Measurements from ENCODE around the gene UBE2V1.

DNA sequence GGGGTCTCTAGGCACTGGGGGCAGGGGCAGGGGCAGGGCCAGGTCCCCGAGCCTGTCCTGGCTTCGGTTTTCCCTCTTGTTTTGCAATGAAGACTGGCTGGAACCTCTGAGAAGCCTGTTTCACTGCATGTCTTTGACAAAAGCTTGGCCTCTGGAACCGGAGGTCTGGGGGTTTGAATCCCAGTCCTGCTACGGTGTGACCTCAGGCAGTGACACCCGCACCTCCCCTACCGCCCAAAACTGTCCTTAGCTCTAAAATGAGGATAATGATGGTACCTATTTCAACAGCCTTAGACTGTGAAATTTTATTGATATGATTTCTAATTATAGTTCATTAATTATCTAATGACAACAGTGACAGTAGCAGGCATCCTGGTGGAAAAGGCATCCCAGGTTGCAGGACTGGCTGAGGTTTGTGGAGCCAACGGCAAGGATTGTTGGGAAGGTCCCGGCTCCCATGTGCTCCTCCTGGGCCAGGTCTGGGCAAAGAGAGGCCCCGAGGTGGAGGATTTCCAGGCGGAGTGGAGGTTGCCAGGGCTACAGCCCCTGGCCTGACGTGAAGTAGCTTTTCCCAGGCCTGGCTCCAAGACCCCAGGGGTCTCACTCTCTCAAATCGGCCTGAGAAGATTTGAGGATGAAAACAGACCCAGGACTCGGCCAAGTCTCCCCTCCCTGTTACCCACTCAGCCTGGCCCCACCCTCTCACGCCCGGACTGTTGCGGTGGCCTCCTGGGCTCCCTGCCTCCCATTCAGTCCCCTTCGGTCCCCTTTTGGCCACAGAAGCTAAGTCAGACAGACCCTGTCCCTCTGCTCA is 72.3 kb downstream of the UBE2V1 start:
- TF ChIP-seq EZH2 (IDR thresholded peaks at IDR 0.05; ENCODE audit: low read length, unreplicated experiment) (no peak), EZH2phosphoT487 (IDR thresholded peaks at IDR 0.05; ENCODE audit: borderline replicate concordance, low read length) (no peak)
- TF ChIP-seq, protein P1, sequence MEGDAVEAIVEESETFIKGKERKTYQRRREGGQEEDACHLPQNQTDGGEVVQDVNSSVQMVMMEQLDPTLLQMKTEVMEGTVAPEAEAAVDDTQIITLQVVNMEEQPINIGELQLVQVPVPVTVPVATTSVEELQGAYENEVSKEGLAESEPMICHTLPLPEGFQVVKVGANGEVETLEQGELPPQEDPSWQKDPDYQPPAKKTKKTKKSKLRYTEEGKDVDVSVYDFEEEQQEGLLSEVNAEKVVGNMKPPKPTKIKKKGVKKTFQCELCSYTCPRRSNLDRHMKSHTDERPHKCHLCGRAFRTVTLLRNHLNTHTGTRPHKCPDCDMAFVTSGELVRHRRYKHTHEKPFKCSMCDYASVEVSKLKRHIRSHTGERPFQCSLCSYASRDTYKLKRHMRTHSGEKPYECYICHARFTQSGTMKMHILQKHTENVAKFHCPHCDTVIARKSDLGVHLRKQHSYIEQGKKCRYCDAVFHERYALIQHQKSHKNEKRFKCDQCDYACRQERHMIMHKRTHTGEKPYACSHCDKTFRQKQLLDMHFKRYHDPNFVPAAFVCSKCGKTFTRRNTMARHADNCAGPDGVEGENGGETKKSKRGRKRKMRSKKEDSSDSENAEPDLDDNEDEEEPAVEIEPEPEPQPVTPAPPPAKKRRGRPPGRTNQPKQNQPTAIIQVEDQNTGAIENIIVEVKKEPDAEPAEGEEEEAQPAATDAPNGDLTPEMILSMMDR (conservative IDR thresholded peaks at IDR 0.05; ENCODE audit: low read depth, low read length) = no peak
